Astrocyte of the spinal cord (primary cell): Measurements from ENCODE around the gene KCNH2.
"Not testable (repeated sequence)": the region's sequence is repeated elsewhere in the genome, so short reads cannot be mapped to it uniquely, and the experiment has no call there.

Experiments
- DNase-seq: peaks from one replicate; pipeline ENCODE4 v3.0.0; 2011; ENCODE audit warnings: low read depth, low spot score
- H3K4me3 ChIP-seq: 2 replicates; pipeline ENCODE4 v1.5.1; 2011; ENCODE audit warnings: low read depth, mild to moderate bottlenecking, low read length, moderate library complexity
- CTCF ChIP-seq: IDR thresholded peaks from 2 replicates; pipeline ENCODE4 v1.5.1; 2012; ENCODE audit warnings: low read depth, mild to moderate bottlenecking, low read length, inconsistent platforms
- in situ Hi-C: cut with HindIII; loops from 2 replicates; pipeline ENCODE4 v1.10.0; 2017; ENCODE audit warnings: low sequenced_read_pairs

KCNH2 gene

GRCh38 chr7:151012031-151012692 lies 34.0 kb upstream of the KCNH2 start:
- DNase-seq = no peak
- in situ Hi-C loops = no loop called here
- TF ChIP-seq CTCF = no peak
- H3K4me3 ChIP-seq = no peak overlapping the region

DNA sequence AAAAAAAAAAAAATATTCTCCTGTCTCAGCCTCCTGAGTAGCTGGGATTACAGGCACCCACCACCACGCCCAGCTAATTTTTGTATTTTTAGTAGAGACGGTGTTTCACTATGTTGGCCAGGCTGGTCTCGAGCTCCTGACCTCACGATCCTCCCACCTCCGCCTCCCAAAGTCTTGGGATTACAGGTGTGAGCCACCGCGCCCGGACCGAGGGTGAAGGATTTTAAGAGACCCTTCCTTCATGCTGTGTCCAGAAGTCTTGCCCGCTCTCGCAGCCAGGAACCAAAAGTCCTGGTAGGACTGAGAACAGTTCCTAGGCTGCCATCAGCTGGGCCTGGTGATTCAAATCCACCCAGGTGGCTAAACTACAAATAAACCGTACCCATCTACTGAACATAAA lies 33.5 kb upstream of the KCNH2 start:
- DNase-seq, H3K4me3 ChIP-seq, in situ Hi-C loops: not testable (repeated sequence)

GRCh38 chr7:151011097-151011409 lies 32.9 kb upstream of the KCNH2 start:
- no peak overlapping the region for H3K4me3 ChIP-seq
- no peak for TF ChIP-seq CTCF
- in situ Hi-C loops = no loop called here
- DNase-seq = no peak

DNA sequence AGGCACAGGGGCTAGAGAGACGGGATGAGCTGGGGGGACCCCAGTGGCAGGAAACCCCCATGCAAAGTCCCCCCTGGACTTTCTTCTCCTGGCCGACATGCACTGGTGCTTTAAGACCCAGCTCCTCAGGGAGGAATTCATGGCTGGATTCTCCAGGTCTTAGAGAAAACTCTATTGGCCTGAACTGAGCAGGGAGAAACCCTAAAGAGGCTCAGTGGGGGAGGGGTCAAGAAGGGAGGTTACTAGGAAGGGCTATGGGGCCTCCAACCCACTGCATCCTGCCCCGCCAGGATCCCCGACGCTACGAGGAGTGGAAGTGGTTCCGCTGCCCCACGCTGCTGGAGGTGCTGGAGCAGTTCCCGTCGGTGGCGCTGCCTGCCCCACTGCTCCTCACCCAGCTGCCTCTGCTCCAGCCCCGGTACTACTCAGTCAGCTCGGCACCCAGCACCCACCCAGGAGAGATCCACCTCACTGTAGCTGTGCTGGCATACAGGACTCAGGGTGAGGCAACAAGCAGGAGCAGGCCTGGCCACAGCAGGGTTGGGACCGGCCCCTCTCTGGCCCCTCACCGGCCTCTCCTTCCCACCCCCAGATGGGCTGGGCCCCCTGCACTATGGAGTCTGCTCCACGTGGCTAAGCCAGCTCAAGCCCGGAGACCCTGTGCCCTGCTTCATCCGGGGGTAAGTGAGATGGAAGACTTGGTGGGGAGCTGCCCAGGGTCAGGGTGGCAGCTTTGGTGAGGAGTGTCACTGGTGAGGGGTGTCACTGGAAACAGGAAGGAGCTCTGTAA lies 32.4 kb upstream of the KCNH2 start:
- TF ChIP-seq CTCF = no peak
- no peak overlapping the region for H3K4me3 ChIP-seq
- in situ Hi-C loops = no loop called here
- no peak for DNase-seq

DNA sequence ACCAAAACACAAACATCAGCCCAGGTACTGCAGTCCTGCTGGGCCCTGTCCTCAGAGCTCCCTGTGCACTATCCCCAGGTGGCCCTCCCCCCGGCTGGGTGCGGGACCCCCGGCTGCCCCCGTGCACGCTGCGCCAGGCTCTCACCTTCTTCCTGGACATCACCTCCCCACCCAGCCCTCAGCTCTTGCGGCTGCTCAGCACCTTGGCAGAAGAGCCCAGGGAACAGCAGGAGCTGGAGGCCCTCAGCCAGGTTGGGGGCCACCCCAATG lies 31.9 kb upstream of the KCNH2 start:
- no peak for TF ChIP-seq CTCF
- H3K4me3 ChIP-seq = no peak overlapping the region
- in situ Hi-C loops = no loop called here
- DNase-seq = no peak

GRCh38 chr7:151009327-151010036 lies 31.4 kb upstream of the KCNH2 start:
- in situ Hi-C loops = no loop called here
- no peak for TF ChIP-seq CTCF
- DNase-seq = no peak
- H3K4me3 ChIP-seq = no peak overlapping the region
